Measurements from ENCODE around the gene G6PC3. TPM values are rescaled to one million over a fixed set of nuclear protein-coding genes. Genes with fewer than 3 reads are reported as not detected.

The G6PC3 gene
- total and polyA plus RNA-seq, 10 of the 15 experiments (the other 5 are each of a cell fraction or from before 2014, with no cell fraction given): 13.0 to 93.7 (median 43.0) TPM

DNA sequence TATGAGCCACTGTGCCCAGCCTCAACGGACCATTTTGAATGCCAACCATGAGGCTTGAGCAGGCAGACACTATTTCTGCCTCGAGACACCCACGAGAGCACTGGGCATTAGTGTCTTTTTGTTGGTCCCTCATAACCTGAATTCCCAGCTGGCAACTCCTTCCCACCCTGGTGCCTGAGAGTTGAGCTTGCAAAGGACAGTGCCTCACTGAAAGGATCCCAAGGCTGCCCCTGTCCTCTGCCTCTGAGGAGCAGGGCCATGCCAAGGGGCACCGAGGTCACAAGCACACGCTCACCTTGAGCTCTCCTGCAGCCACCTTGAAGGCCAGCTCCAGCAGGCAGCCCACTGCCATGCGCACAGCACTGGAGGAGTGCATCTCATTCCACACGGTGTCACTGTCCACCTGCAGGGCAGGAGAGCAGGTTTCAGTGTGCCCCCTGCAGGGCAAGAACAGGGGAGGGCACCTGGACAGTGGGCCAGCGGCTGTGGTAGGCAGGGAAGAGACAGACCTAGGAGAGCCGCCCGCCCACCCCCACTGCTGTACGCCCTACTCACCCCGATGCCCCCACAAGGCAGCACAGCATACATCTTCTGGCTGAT is 12.8 kb downstream of the G6PC3 start (continued):
- no peak for TF ChIP-seq FOXK2 (IDR thresholded peaks at IDR 0.05)
- no peak for TF ChIP-seq ZNF622 (IDR thresholded peaks at IDR 0.05)
- no peak for TF ChIP-seq RAD51 (IDR thresholded peaks at IDR 0.05)
- TF ChIP-seq FOXM1 (IDR thresholded peaks at IDR 0.05; ENCODE audit: low read depth, low read length): no peak
- TF ChIP-seq, protein P1, sequence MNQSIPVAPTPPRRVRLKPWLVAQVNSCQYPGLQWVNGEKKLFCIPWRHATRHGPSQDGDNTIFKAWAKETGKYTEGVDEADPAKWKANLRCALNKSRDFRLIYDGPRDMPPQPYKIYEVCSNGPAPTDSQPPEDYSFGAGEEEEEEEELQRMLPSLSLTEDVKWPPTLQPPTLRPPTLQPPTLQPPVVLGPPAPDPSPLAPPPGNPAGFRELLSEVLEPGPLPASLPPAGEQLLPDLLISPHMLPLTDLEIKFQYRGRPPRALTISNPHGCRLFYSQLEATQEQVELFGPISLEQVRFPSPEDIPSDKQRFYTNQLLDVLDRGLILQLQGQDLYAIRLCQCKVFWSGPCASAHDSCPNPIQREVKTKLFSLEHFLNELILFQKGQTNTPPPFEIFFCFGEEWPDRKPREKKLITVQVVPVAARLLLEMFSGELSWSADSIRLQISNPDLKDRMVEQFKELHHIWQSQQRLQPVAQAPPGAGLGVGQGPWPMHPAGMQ (IDR thresholded peaks at IDR 0.05; ENCODE audit: borderline replicate concordance): no peak
- TF ChIP-seq, protein P2, sequence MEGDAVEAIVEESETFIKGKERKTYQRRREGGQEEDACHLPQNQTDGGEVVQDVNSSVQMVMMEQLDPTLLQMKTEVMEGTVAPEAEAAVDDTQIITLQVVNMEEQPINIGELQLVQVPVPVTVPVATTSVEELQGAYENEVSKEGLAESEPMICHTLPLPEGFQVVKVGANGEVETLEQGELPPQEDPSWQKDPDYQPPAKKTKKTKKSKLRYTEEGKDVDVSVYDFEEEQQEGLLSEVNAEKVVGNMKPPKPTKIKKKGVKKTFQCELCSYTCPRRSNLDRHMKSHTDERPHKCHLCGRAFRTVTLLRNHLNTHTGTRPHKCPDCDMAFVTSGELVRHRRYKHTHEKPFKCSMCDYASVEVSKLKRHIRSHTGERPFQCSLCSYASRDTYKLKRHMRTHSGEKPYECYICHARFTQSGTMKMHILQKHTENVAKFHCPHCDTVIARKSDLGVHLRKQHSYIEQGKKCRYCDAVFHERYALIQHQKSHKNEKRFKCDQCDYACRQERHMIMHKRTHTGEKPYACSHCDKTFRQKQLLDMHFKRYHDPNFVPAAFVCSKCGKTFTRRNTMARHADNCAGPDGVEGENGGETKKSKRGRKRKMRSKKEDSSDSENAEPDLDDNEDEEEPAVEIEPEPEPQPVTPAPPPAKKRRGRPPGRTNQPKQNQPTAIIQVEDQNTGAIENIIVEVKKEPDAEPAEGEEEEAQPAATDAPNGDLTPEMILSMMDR (IDR thresholded peaks at IDR 0.05 in 2 of 3, conservative IDR thresholded peaks at IDR 0.05 in 1 of 3; ENCODE audit: control insufficient read depth in 2 of 3, extremely low read depth in 1 of 3, insufficient read depth in 1 of 3, low read depth in 3 of 3, low read length in 3 of 3): peak; percentile 26 to 48 (median 37); a peak in 4 of 6 replicates
- no peak for TF ChIP-seq SREBF1 (IDR thresholded peaks at IDR 0.05; ENCODE audit: low read length)
- peak; percentile 37 for TF ChIP-seq RAD21 (IDR thresholded peaks at IDR 0.05; ENCODE audit: insufficient read depth, low read depth, low read length)
- no peak for TF ChIP-seq SMAD5 (IDR thresholded peaks at IDR 0.05; ENCODE audit: low read depth)

DNA sequence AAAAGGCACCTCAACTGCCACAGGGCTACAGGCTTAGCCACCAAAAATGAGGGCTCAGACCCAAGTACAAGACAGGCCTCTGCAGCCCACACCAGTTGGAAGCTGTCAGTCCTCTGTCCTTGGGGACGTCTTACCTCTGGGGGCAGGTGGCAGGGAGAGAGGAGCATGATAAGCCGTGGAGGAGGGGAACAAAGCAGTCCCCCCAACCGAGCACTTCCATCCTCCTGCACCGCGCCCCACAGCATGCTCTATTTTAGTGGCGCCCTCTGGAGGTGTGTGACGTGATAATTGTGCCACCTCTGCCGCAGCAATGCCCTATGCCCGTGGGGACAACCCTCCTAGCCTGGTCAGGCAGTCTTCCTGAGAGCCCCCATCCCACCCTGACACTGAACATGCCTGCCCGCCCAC is 13.6 kb downstream of the G6PC3 start:
- Histone ChIP-seq H3K79me2 (ENCODE audit: control insufficient read depth, insufficient read depth, low read length) (no peaks in the 10 kb centered on the region), H3K9me3 (replicated peaks; ENCODE audit: control insufficient read depth, insufficient read depth, low read length) (no peaks in the 10 kb centered on the region), H3K4me3 (no peak overlapping the region), H3K9ac (ENCODE audit: control insufficient read depth, insufficient read depth, low read length) (no peak overlapping the region), H3K27ac (ENCODE audit: control insufficient read depth, insufficient read depth) (no peak overlapping the region), H2AFZ (ENCODE audit: control insufficient read depth, low read depth, low read length) (no peak overlapping the region), H3K27me3 (replicated peaks in 1 of 2; ENCODE audit: control insufficient read depth in 2 of 2, insufficient read depth in 2 of 2, low read length in 1 of 2) (no peaks in the 10 kb centered on the region), H3K36me3 (ENCODE audit: control insufficient read depth in 2 of 2, insufficient read depth in 2 of 2, low read length in 1 of 2) (peaks cover 13 to 36% of the 10 kb centered on the region in 2 experiments; a peak in 3 of 4 replicates), H4K20me1 (ENCODE audit: control insufficient read depth, insufficient read depth) (no peaks in the 10 kb centered on the region; the same call in 1 of the 2 replicates), H3K4me1 (ENCODE audit: control insufficient read depth, insufficient read depth, low read length) (no peaks in the 10 kb centered on the region), H3K4me2 (ENCODE audit: control insufficient read depth, insufficient read depth) (no peak overlapping the region)
- ChIA-PET SMC1A (ENCODE audit: uncharacterized antibody, unreplicated experiment) (no interaction called here), RAD21 (ENCODE audit: unreplicated experiment) (interaction anchor here (0.7 to 1.4 kb wide), 2 partner anchors 12 to 84 kb away, joined by 3 to 6 read pairs; no protein-coding TSS in a partner anchor), POLR2A (interaction anchor here (0.6 kb wide), 1 partner anchor 492 kb away, joined by 6 read pairs; no protein-coding TSS in a partner anchor), CTCF (interaction anchor here (0.9 to 2.3 kb wide), 6 partner anchors 13 to 84 kb away, joined by 3 to 16 read pairs (median 6); partner anchors contain the start of gene HDAC5)
- intact Hi-C loops (cut with micrococcal nuclease; ENCODE audit: unreplicated experiment): no loop called here
- no peak for DNase-seq (ENCODE audit: low read depth, low spot score)
- no TSS peak for BruUV-seq (replicated peaks)
- in situ Hi-C loops (cut with MboI): no loop called here
- WGBS (ENCODE audit: insufficient coverage, insufficient replicate concordance, low lambda C conversion rate, missing lambda C conversion rate): 71% methylated on average over 10 of the region's 10 CpGs
- TF ChIP-seq, protein P2 (IDR thresholded peaks at IDR 0.05 in 2 of 3, conservative IDR thresholded peaks at IDR 0.05 in 1 of 3; ENCODE audit: control insufficient read depth in 2 of 3, extremely low read depth in 1 of 3, insufficient read depth in 1 of 3, low read depth in 3 of 3, low read length in 3 of 3): peak; percentile 13 to 34 (median 30); a peak in 3 of 6 replicates
- TF ChIP-seq, protein P3, sequence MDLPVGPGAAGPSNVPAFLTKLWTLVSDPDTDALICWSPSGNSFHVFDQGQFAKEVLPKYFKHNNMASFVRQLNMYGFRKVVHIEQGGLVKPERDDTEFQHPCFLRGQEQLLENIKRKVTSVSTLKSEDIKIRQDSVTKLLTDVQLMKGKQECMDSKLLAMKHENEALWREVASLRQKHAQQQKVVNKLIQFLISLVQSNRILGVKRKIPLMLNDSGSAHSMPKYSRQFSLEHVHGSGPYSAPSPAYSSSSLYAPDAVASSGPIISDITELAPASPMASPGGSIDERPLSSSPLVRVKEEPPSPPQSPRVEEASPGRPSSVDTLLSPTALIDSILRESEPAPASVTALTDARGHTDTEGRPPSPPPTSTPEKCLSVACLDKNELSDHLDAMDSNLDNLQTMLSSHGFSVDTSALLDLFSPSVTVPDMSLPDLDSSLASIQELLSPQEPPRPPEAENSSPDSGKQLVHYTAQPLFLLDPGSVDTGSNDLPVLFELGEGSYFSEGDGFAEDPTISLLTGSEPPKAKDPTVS (IDR thresholded peaks at IDR 0.05; ENCODE audit: low read depth, low read length): no peak
- TF ChIP-seq CEBPB (IDR thresholded peaks at IDR 0.05; ENCODE audit: borderline replicate concordance in 1 of 2, low read depth in 2 of 2, low read length in 2 of 2): no peak
- TF ChIP-seq, protein P4, sequence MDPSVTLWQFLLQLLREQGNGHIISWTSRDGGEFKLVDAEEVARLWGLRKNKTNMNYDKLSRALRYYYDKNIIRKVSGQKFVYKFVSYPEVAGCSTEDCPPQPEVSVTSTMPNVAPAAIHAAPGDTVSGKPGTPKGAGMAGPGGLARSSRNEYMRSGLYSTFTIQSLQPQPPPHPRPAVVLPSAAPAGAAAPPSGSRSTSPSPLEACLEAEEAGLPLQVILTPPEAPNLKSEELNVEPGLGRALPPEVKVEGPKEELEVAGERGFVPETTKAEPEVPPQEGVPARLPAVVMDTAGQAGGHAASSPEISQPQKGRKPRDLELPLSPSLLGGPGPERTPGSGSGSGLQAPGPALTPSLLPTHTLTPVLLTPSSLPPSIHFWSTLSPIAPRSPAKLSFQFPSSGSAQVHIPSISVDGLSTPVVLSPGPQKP (IDR thresholded peaks at IDR 0.05; ENCODE audit: low read depth, low read length): no peak
- TF ChIP-seq CREB1 (IDR thresholded peaks at IDR 0.05; ENCODE audit: low read depth): 0 out of 2 replicates have a peak, but pooled peaks have one; percentile 22
- FAIRE-seq: no peak
- ATAC-seq: peak; percentile 76
